Activated T-helper 9 cell treated with anti-CD3 and anti-CD28 coated beads, Interleukin-2, amount 50 U/mL, for 16 hours (primary cell): ENCODE data around the gene RASGEF1C.

ENCODE experiments used
- DNase-seq: peaks from one replicate; pipeline ENCODE4 v3.0.0-alpha.2; 2020; ENCODE audit warnings: low read depth

Gene RASGEF1C

DNA sequence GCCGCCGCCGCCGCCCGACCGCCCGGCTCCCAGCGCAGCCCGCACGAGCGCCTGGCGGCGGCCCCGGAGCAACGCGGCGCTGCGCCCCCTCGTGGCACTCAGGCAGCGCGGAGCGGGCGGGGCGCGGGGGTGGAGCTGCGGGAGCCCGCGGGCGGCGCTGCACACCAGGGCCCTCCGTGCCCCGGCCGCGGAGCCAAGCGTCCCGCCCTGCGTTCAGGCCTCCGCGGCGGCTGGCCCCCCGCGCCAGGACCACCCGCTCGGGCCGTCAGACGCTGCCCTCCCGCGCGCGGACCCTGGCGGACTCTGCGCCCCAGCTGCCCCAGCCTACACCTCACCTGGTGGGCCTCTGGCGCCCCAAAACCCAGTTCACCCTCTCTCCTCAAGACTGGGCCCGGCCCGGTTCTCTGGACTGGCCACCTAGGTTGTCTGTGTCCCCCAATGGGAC is at the start of gene RASGEF1C:
TSS of gene RASGEF1C (minus strand) at position 75 of the 445 bp plus-strand sequence. CDS start 71,159 bp downstream, outside the sequence.
- DNase-seq: peak; percentile 30

DNA sequence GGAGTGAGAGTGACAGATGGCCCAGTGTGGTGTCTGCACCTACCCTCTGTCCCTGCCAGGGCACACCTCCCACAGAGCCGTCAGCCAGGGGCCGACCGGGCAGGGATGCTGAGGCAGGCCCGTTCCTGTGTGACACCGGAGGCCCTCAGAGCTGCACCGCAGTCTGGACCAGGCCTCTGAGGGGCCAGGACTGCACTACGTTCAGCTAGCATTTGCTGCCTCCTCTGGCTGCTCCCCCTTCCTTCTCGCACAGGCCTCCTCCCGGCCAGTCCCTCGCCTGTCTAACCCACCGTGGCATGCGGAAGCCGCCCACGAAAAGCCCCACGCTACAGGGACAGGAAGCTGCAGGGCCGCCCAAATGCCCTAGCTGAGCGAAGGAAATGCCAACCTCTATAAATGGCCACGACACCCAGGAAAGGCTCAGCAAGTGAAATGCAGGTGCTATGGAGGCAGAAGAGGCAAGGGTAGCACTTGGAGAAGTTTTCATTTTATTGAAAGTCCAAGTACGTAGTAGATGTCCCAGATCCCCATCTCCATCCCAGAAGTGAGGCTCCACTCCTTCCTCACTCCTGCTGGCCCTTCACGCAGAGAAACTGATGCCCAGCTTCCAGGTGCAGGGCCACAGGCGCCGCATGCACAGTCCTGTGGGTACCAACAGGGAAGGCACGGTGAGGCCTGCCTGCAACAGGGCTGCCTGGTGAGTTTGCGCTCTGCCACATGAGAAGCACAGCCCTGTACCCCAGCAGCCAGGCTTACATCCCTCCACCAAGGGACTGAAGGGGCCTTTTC is 44.2 kb upstream of the RASGEF1C start:
- no peak for DNase-seq

GRCh38 chr5:180251887-180252286 is 42.9 kb upstream of the RASGEF1C start:
- no peak for DNase-seq

- no peak for DNase-seq
Observed at GRCh38 chr5:180251141-180251540, 42.1 kb upstream of the RASGEF1C start.

- no peak for DNase-seq
Observed at GRCh38 chr5:180250329-180250728, 41.3 kb upstream of the RASGEF1C start.

GRCh38 chr5:180241600-180241999 is 32.6 kb upstream of the RASGEF1C start:
- DNase-seq: no peak

- DNase-seq: no peak
Observed at GRCh38 chr5:180238631-180239030, 29.6 kb upstream of the RASGEF1C start.

DNA sequence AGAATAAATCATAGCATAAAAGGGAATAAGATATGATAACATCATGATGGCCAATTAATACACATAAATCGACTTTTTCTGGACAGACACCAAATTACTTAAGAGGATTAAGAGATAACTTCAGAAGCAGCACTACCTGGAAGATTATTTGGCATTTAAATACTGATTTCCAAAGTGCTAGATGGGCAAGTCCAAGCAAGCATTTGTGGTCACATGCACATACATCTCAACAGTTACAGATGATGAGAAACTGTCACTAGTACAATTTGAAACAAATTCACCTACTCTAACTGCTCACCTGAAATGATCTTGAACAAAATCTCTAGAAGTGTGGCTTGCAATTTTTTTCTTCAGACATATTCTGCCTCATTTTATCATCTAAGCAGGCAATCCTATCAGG is 26.8 kb upstream of the RASGEF1C start:
- DNase-seq: no peak

- no peak for DNase-seq
Observed at GRCh38 chr5:180235077-180235476, 26.1 kb upstream of the RASGEF1C start.

DNA sequence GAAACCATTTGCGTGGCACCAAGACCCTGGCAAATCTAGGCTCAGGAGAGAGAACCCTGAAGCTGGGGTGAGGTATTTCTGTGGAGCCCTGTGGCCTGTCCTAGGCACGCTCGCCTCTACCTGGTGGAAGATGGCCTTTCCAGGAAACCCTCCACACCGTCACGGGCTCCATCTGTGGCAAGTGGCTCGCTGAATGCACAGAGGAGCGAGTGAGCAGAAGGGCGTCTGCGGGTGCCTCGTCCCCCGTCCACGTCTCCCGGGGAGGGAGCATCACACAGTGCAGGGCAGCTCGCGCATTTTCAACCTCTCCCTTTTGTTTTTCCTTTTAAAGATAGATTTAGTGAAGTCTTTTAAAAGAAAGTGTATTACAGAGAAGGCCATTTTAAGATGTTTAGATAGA is 25.3 kb upstream of the RASGEF1C start:
- DNase-seq: no peak

DNA sequence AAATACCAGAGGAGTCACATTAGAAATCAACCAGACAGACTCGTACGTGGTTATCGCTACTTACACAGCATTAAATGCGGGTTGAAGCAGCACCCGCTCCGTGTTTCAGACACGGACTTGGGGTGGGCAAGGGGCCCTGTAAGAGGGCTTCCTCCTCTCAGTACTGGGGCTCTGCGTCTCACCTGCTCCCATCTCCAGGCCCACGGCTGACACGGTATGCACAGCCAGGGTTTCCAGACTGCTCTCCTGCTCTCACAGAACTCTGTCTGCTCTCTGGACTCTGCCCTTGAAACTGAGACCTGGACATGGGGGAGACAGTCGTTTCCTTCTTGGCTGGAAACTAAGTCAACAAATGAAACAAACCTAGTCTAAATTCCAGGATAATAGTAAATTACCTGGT is 24.7 kb upstream of the RASGEF1C start:
- DNase-seq: no peak

- DNase-seq: no peak
Observed at GRCh38 chr5:180230017-180230416, 21.0 kb upstream of the RASGEF1C start.

GRCh38 chr5:180222056-180222455 is 13.0 kb upstream of the RASGEF1C start:
- DNase-seq: no peak

DNA sequence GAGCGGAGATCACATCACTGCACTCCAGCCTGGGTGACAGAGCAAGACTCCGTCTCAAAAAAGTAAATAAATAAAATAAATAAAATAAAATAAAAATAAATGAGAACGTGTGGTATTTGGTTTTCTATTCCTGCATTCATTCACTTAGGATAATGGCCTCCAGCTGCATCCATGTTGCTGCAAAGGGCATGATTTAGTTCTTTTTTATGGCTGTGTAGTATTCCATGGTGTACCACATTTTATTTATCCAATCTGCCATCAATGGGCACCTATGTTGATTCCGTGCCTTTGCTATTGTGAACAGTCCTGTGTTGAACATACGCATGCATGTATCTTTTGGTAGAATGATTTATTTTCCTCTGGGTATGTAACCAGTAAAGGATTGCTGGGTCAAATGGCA is 8.8 kb upstream of the RASGEF1C start:
- no peak for DNase-seq

DNA sequence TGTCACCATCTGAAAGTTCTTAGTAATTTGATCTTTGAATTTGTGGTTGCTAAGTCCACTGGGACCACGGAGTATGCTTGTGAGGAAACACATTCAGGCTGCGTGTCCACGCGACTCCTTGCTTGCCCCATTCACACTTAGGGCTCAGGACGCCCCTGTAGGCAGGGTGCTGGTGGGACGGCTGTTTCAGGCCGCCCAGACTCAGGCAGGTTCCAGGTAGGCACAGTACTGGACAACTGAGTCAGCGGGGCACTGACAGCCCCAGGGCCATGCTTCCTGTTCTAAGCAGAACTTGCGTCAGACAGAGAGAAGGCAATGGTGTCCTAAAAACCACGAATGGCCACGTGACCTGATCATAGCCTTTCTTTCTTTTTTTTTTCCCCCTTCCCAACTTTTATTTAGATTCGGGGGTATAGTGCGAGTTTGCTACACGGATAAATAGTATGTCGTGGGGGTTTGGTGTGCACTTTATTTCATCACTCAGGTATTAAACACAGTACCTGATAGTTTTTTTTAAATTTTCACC is 7.7 kb upstream of the RASGEF1C start:
- DNase-seq: no peak

DNA sequence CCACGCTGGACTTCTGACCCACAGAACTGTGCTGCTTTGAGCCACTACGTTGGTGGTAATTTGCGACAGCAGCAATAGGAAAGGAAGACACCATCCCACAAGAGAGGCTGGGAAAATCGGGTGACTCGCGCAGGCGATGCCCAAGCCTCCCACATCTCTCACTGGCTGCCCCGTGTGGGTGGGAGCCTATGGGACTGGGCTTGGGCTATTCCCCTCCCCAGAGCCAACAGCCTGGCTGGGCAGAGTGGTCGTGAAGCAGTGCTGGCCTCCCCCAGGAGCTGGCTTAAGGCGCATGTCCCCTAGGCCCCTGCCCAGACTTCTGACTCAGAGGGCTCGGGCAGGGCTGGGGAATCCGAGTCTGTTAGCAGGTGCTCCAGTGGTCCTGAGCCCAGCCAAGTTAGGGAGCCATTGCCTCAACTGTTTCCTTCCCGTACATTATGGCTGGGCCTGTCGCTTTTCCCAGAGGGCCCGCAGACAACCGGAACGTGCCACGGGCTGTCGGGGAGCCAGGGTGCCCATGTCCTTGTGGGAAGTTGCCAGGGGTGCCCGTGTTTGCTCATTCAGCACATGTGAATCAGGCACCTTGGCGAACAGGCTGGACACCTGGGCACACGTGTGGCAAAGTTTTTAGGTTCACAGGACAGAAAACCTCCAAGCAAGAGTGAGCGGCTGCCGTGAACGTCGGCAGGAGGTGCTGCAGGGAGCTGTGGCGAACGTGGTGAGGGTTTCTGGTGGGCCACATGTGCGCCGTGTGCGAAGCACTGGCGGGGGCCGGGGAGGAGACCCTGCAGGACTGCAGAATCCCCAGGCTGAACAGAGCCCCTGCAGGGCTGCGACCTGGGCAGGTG is 7.0 kb upstream of the RASGEF1C start:
- DNase-seq: no peak

DNA sequence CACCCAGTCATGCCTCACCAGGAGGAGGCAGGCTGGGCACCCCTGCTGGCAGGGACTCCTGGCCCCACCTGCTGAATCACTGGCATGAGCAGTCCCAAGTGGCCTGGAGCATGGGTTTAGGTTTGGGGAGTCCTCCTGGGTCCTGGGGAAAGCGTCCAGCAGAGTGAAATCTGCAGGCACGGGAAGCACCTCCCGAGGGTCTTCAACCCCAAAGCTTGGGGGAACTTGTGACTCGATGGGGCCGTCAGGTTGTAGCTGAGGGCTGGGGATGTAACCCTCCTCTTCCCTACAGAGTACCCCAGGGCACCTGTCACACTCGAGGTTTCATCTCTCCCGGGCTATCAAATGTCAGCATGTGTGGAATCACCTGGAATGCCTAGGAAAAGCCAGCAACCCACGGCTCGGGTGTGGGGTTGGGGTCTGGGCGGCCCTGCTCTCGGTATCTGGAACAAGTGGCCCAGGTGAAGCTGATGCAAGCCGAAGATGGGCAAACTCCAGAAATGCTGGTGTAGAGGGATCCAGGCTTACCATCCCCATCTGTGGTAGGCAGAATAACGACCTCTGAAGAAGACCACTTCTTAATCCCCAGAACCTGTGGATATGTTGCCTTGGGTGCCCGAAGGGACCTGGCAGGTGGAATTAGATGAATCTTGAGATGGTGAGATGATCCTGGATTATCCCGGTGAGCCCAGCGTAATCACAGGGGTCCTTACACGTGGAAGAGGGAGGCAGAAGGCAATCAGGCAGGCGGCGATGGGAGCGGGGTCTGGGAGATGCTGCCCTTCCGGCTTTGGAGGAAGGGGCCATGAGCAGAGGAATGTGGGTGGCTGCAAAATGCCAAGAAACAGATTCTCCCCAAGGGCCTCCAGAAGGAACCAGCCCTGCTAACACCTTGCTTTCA is 6.1 kb upstream of the RASGEF1C start:
- no peak for DNase-seq

GRCh38 chr5:180213657-180214207 is 4.7 kb upstream of the RASGEF1C start:
- DNase-seq: no peak

GRCh38 chr5:180213256-180213600 is 4.2 kb upstream of the RASGEF1C start:
- DNase-seq: no peak

DNA sequence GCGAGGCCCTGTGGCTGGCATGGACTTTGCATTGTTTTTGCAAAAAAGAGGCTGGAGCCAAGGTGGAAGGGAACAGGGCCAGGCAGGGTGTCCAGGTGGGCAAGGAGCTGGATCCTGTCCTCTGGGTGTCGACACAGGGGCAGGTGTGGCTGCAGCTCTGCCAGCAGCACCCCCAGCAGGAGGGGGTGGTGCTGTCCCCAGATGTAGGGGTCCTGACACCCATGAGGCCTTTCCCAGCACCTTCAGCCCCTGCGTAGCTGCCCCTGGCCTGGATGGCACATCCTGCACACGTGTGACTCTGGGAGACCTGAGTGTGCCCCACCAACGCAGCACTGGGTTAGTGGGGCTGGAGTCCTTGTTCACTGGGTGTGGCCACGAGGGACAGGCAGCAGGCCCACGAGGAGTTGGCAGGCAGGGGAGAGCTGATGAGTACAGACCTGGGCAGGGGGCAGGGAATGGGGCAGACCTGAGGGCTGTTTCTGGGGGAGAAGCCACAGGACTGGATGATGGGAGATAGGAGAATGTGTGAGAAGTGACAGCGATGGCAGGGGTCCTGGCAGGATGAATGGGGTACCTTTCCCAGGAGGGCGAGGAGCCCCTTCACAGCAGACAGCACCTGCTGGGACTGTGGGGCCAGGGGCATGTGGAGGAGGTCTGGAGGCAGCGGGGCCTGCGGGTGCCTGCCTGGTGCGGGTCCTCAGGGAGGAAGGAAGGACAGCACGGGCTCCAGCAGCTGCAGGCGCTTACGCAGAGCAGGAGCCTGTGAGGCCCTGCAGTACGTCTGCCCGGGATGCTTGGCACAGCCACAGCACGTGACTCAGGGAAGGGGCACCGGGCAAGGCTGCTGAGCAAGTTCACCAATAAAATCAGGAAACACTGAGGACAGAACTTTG is 3.6 kb upstream of the RASGEF1C start:
- DNase-seq: no peak

GRCh38 chr5:180211761-180212035 is 2.7 kb upstream of the RASGEF1C start:
- no peak for DNase-seq
